ENCODE measurements around the gene UMPS.
"Not testable (repeated sequence)": the region's sequence is repeated elsewhere in the genome, so short reads cannot be mapped to it uniquely, and the experiment has no call there.

UMPS gene

GRCh38 chr3:124699051-124699450, 31.2 kb upstream of the UMPS start:
- Mint-ChIP-seq H3K9me3 (no peaks in the 10 kb centered on the region), H3K4me1 (ENCODE audit: low read depth) (no peaks in the 10 kb centered on the region), H3K4me3 (no peak overlapping the region), H3K27ac (no peak overlapping the region), H3K36me3 (ENCODE audit: low read depth) (no peaks in the 10 kb centered on the region), H3K27me3 (peaks cover 24% of the 10 kb centered on the region)

GRCh38 chr3:124699686-124700396, 30.4 kb upstream of the UMPS start:
- Mint-ChIP-seq H3K36me3 (ENCODE audit: low read depth) (no peaks in the 10 kb centered on the region), H3K27ac (no peak overlapping the region), H3K4me3 (no peak overlapping the region)

GRCh38 chr3:124700880-124701684, 29.2 kb upstream of the UMPS start:
- Mint-ChIP-seq H3K27ac (no peak overlapping the region), H3K9me3 (no peaks in the 10 kb centered on the region), H3K4me1 (ENCODE audit: low read depth) (no peaks in the 10 kb centered on the region), H3K4me3 (no peak overlapping the region), H3K36me3 (ENCODE audit: low read depth) (no peaks in the 10 kb centered on the region), H3K27me3 (peaks cover 33% of the 10 kb centered on the region)

More at GRCh38 chr3:124699686-124700396, 30.4 kb upstream of the UMPS start:
- H3K27me3 Mint-ChIP-seq, result peaks cover 24% of the 10 kb centered on the region
- H3K4me1 Mint-ChIP-seq (ENCODE audit: low read depth), result no peaks in the 10 kb centered on the region
- no peaks in the 10 kb centered on the region for H3K9me3 Mint-ChIP-seq

- H3K27me3 Mint-ChIP-seq, result peaks cover 35% of the 10 kb centered on the region
- H3K4me3 Mint-ChIP-seq, result no peak overlapping the region
- no peaks in the 10 kb centered on the region for H3K9me3 Mint-ChIP-seq
- H3K27ac Mint-ChIP-seq, result no peak overlapping the region
- H3K36me3 Mint-ChIP-seq (ENCODE audit: low read depth), result no peaks in the 10 kb centered on the region
- no peaks in the 10 kb centered on the region for H3K4me1 Mint-ChIP-seq (ENCODE audit: low read depth)
These were observed 28.6 kb upstream of the UMPS start for GRCh38 chr3:124701687-124702086.

GRCh38 chr3:124702950-124703349, 27.3 kb upstream of the UMPS start:
- H3K9me3 Mint-ChIP-seq, result no peaks in the 10 kb centered on the region
- peaks cover 46% of the 10 kb centered on the region for H3K27me3 Mint-ChIP-seq
- no peak overlapping the region for H3K4me3 Mint-ChIP-seq
- no peaks in the 10 kb centered on the region for H3K36me3 Mint-ChIP-seq (ENCODE audit: low read depth)
- no peak overlapping the region for H3K27ac Mint-ChIP-seq
- H3K4me1 Mint-ChIP-seq (ENCODE audit: low read depth), result no peaks in the 10 kb centered on the region

GRCh38 chr3:124705552-124705951, 24.7 kb upstream of the UMPS start:
- Mint-ChIP-seq H3K36me3 (ENCODE audit: low read depth) (no peaks in the 10 kb centered on the region), H3K4me1 (ENCODE audit: low read depth) (no peaks in the 10 kb centered on the region), H3K27ac (no peak overlapping the region), H3K4me3 (no peak overlapping the region), H3K9me3 (no peaks in the 10 kb centered on the region), H3K27me3 (peaks cover 58% of the 10 kb centered on the region)

GRCh38 chr3:124707223-124707622, 23.0 kb upstream of the UMPS start:
- peaks cover 57% of the 10 kb centered on the region for H3K27me3 Mint-ChIP-seq
- not testable (repeated sequence) for H3K9me3 Mint-ChIP-seq; H3K4me1 Mint-ChIP-seq (ENCODE audit: low read depth); H3K36me3 Mint-ChIP-seq (ENCODE audit: low read depth); H3K27ac Mint-ChIP-seq; H3K4me3 Mint-ChIP-seq

GRCh38 chr3:124707656-124708062, 22.6 kb upstream of the UMPS start:
- Mint-ChIP-seq H3K27ac (no peak overlapping the region), H3K9me3 (no peaks in the 10 kb centered on the region), H3K4me1 (ENCODE audit: low read depth) (no peaks in the 10 kb centered on the region), H3K36me3 (ENCODE audit: low read depth) (no peaks in the 10 kb centered on the region), H3K4me3 (no peak overlapping the region), H3K27me3 (peaks cover 57% of the 10 kb centered on the region)

- no peak overlapping the region for H3K4me3 Mint-ChIP-seq
- H3K9me3 Mint-ChIP-seq, result no peaks in the 10 kb centered on the region
- no peaks in the 10 kb centered on the region for H3K36me3 Mint-ChIP-seq (ENCODE audit: low read depth)
- no peak overlapping the region for H3K27ac Mint-ChIP-seq
- no peaks in the 10 kb centered on the region for H3K4me1 Mint-ChIP-seq (ENCODE audit: low read depth)
- H3K27me3 Mint-ChIP-seq, result peaks cover 22% of the 10 kb centered on the region
These were observed 15.9 kb upstream of the UMPS start for GRCh38 chr3:124714223-124714853.

- Mint-ChIP-seq H3K9me3 (no peaks in the 10 kb centered on the region), H3K27ac (no peak overlapping the region), H3K36me3 (ENCODE audit: low read depth) (no peaks in the 10 kb centered on the region), H3K4me3 (no peak overlapping the region), H3K4me1 (ENCODE audit: low read depth) (no peaks in the 10 kb centered on the region), H3K27me3 (peaks cover 58% of the 10 kb centered on the region)
These were observed 7.7 kb upstream of the UMPS start for GRCh38 chr3:124722589-124722988.

GRCh38 chr3:124730941-124731297, 667 bp downstream of the UMPS start:
- Mint-ChIP-seq H3K27ac (peak overlapping the region; percentile 100), H3K27me3 (peaks cover 18% of the 10 kb centered on the region), H3K36me3 (ENCODE audit: low read depth) (peaks cover 39% of the 10 kb centered on the region), H3K9me3 (no peaks in the 10 kb centered on the region), H3K4me3 (peak overlapping the region; percentile 100), H3K4me1 (ENCODE audit: low read depth) (peaks cover 43% of the 10 kb centered on the region)

GRCh38 chr3:124731760-124732159, 1.5 kb downstream of the UMPS start:
- H3K27me3 Mint-ChIP-seq, result peaks cover 9% of the 10 kb centered on the region
- H3K4me1 Mint-ChIP-seq (ENCODE audit: low read depth), result peaks cover 43% of the 10 kb centered on the region
- peak overlapping the region; percentile 100 for H3K4me3 Mint-ChIP-seq
- peaks cover 47% of the 10 kb centered on the region for H3K36me3 Mint-ChIP-seq (ENCODE audit: low read depth)
- H3K9me3 Mint-ChIP-seq, result no peaks in the 10 kb centered on the region
- H3K27ac Mint-ChIP-seq, result no peak overlapping the region

- Mint-ChIP-seq H3K27me3 (no peaks in the 10 kb centered on the region), H3K4me1 (ENCODE audit: low read depth) (peaks cover 8% of the 10 kb centered on the region), H3K9me3 (no peaks in the 10 kb centered on the region), H3K36me3 (ENCODE audit: low read depth) (peaks cover 77% of the 10 kb centered on the region), H3K27ac (peak overlapping the region; percentile 19), H3K4me3 (no peak overlapping the region)
These were observed 10.8 kb downstream of the UMPS start for GRCh38 chr3:124741027-124741426.

- H3K27ac Mint-ChIP-seq, result no peak overlapping the region
- no peak overlapping the region for H3K4me3 Mint-ChIP-seq
These were observed 15.5 kb downstream of the UMPS start for GRCh38 chr3:124745756-124746155.

More at GRCh38 chr3:124745756-124746155, 15.5 kb downstream of the UMPS start:
- Mint-ChIP-seq H3K27me3 (no peaks in the 10 kb centered on the region), H3K9me3 (no peaks in the 10 kb centered on the region), H3K4me1 (ENCODE audit: low read depth) (no peaks in the 10 kb centered on the region), H3K36me3 (ENCODE audit: low read depth) (peaks cover 36% of the 10 kb centered on the region)

Measured in stimulated activated naive CD8-positive, alpha-beta T cell treated with anti-CD3 and anti-CD28 coated beads, Interleukin-15, Interleukin-2, amounts not matched to agents 100 ng/mL and 50 ng/mL, for 24 hours (primary cell).